OCI-LY1 (cell line): ENCODE results near the gene CREB5.

ENCODE experiments used
- CTCF ChIP-seq: fragments of 200-600 bp; sonication (generic), shearing (Covaris generic); IDR thresholded peaks from 2 replicates; pipeline ENCODE4 v1.5.1; 2017; ENCODE audit warnings: mild to moderate bottlenecking, antibody characterized with exemption, low read length, moderate library complexity, mixed read lengths
- EZH2 ChIP-seq: fragments of 200-600 bp; sonication (generic), shearing (Covaris generic); IDR thresholded peaks from 2 replicates; pipeline ENCODE4 v1.8.0; 2017; ENCODE audit warnings: borderline replicate concordance, mixed run types, mild to moderate bottlenecking, antibody characterized with exemption, low read length, moderate library complexity, mixed read lengths

DNA sequence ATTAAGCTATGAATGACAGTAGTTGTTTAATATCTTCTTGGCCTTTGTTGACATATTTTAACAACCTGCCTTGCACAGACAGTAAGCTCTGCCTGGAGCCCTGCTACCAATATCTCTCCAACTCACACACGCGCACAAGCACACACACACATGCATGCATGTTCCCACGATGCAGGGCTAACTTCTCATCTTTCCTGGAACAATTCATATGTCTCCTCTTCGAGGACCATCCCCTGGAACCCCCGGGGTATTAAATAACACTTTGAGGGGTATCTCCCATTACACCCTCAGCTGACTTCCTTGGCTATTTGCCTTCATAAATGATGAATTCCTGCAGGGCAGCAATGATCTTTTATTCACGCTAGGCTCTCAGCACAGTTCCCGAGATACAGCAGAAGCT is 287.8 kb downstream of the CREB5 start:
- TF ChIP-seq CTCF (no peak), EZH2 (no peak)
